GM15510 (cell line): Measurements from ENCODE around the gene IPO11.

Experiments used
- POLR2A ChIP-seq: IDR thresholded peaks from 3 replicates; pipeline ENCODE4 v1.6.1; 2011; ENCODE audit warnings: borderline replicate concordance; ENCODE audit not compliant: insufficient read length; ENCODE audit errors: extremely low read depth

The IPO11 gene

GRCh38 chr5:62483556-62483955 is 71.0 kb downstream of the IPO11 start:
- no peak for TF ChIP-seq POLR2A

DNA sequence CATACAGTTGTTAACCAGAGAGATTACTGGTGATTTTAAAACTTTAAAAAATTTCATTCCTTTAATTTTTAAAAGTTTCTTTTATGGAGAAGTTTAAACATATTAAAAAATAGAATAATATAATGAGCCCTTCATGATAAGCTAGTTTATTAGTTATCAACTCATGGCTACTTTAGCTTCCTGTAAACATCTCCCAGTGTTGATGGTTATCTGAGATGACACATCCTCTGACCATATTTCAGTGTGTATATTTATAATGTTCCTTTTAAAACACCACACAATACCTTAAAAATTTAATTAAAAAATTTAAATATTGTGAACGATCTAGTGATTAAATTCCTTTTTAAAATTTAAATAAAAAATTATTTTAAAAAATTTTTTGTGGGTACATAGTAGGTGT is 74.1 kb downstream of the IPO11 start:
- no peak for TF ChIP-seq POLR2A

DNA sequence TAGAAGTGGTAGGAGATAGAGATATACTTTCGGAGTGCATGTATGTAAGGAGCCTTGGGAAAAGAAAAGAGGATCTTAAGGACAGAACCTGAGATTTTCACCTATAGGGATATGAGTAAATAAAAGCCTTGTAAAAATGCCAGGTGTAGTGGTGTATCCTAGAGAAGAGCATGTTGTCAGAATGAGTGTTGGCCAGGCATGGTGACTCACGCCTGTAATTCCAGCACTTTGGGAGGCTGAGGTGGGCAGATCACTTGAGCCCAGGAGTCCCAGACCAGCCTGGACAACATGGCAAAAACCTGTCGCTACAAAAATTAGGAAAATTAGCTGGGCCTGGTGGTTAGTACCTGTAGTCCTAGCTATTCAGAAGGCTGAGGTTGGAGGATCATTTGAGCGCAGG is 76.0 kb downstream of the IPO11 start:
- no peak for TF ChIP-seq POLR2A

DNA sequence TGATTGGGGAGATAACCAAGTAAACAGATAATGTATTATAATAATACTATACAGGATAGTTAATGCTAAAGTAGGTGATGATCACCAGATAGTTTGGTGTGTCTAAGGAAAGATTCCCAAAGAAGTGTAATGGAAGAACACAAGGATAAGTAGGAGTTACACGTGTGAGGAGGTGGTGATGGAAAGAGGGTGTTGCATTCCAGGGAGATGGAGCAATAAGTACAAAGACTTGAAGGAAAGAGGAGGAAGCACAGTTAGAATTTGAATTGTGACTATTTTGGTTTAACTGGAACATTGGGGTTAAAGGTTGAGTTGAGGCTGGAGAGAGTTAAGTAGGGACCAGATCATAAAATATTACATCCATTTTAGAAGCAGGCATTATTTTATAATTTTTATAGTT is 76.9 kb downstream of the IPO11 start:
- TF ChIP-seq POLR2A, result no peak

DNA sequence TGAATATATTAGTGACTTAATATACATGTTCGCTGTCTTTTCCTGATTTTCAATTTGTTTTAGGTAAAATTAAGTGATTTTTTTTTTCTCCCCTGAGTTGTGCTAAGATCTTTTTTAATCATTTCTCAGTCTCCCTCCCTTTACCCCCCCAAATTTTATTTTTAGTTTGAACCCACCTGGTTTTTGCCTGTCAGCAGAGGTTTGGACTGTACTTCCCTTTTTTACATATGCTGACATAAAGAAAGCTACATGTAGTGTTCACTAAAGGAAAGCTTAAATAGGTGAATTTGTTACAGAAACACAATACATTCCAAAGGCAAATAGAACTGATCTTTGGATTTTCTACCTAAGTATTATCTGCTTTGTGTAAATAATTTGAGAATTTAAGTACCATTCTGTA is 82.2 kb downstream of the IPO11 start:
- TF ChIP-seq POLR2A, result no peak

DNA sequence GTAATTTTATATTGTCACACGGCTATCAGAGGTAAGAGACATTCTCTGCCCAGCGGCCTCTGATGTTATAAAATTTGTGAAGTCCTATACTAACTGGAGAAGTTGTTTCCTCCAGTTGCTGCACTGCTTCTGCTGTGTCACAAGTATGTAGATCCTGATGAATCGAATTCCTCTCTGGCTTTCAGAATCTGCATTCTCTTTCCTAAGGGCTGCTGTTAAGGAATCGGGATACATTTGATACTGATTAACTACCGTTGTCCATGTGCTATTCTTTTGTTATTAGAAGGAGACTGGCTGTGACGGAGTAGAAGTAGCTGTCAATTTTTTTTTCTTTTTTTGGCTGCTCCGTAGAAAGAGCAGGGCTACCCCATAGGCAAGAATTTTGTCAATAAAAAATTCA is 84.3 kb downstream of the IPO11 start:
- TF ChIP-seq POLR2A, result no peak

DNA sequence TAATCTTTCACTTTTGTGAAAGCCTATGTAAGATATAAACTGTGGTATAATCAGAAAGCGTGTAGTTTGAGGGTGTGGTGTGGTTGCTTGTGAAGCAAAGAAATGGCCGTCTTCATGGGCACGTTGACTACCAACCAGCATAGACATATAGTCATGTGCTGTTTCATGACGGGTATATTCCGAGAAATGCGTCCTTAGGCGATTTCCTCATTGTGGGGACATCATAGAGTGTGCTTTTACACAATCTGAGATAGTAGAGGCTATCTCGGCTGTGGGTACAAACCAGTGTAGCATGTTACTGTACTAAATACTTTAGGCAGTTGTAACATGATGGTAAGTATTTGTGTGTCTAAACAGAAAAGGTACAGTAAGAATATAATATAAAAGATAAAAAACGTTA is 86.4 kb downstream of the IPO11 start:
- no peak for TF ChIP-seq POLR2A

GRCh38 chr5:62499756-62500155 is 87.2 kb downstream of the IPO11 start:
- TF ChIP-seq POLR2A, result no peak

GRCh38 chr5:62502456-62503101 is 90.0 kb downstream of the IPO11 start:
- no peak for TF ChIP-seq POLR2A

DNA sequence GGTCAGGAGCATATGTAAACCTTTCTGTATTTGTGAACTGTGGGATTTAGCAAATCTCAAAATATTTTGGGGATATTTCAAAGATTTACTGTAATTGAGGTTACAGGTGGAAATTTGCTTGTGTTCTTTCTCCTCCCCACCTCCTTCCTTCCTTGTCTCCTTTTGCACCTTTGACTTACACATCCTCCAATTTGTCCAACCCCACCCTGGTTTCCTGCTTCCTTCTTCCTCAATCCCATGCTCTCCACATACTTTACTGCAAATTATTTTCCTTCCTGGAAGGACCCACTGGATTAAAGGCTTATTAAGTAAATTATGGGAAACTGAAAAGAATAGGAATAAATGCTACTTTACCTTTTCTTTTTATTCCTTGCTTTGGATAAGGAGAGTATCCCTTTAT is 91.6 kb downstream of the IPO11 start:
- no peak for TF ChIP-seq POLR2A

GRCh38 chr5:62506659-62507460 is 94.3 kb downstream of the IPO11 start:
- no peak for TF ChIP-seq POLR2A

GRCh38 chr5:62509806-62510205 is 97.2 kb downstream of the IPO11 start:
- TF ChIP-seq POLR2A, result no peak

DNA sequence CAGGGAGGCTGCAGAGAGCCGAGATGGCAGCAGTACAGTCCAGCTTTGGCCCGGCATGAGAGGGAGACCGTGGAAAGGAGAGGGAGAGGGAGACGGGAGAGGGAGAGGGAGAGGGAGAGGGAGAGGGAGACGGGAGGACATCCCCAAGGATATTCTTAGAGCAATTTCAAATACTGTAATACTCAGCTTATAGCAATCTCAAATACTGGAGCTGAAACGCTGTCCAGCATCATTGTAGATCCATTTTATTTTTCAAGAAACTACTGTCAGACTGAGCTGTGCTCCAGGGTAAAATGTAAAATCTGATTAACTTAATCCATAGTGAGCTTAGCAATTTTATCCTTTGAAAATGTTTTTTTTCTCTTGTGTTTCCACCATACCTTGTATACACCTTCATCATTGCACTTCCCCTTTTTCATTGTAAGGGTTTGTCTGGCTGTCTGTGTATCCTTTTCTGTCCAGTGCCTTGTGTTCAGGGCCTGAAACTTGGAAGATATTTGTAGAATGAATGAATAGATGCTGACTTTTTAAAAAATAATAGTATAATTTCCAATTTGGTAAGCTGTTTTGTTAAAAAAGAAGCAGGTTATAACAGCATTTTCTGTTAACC is 102.1 kb downstream of the IPO11 start:
- no peak for TF ChIP-seq POLR2A

DNA sequence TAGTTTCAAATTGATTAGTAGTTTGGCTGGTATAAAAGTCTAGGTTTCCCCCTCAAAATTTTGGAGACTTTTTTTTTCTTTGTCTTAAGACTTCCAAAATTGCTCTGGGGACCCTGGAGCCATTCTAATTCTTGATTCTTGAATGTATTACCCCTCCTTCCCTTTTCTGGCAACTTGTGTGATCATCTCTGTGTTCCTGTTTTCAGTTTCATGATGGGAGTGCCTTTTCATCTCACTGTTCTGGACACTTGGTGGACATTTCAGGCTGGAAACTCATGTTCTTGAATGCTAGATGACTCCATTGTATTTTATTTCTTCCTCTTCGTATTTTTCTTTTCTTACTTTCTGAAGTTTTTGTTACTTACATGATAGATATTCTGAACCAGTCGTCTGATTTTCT is 108.8 kb downstream of the IPO11 start:
- TF ChIP-seq POLR2A, result no peak

- TF ChIP-seq POLR2A, result no peak
Measured at GRCh38 chr5:62522811-62523210, 110.2 kb downstream of the IPO11 start.

DNA sequence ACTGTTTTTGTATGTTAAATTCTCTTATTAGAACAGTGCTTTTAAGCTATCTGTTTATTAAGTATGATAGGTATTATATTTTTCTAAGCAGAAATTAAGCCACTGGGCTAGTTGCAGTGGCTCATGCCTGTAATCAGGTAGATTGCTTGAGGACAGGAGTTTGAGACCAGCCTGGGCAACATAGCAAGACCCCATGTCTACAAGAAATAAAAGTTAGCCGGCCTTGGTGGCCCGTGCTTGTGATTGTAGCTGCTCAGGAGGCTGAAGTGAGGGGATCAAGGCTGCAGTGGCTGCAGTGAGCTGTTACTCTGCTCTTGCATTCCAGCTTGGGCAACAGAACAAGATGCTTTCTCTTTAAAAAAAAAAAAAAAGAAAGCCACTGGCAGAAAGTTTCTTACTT is 121.0 kb downstream of the IPO11 start:
- TF ChIP-seq POLR2A, result no peak

GRCh38 chr5:62534461-62535236 is 122.1 kb downstream of the IPO11 start:
- no peak for TF ChIP-seq POLR2A
